HCT116 (cell line): ENCODE results near the gene TENM4. TPM values are rescaled to one million over a fixed set of nuclear protein-coding genes. Genes with fewer than 3 reads are reported as not detected.

ENCODE experiments used
- ATAC-seq: fragments of 200-7000 bp; cut with Tn5 transposase; 2 replicates; pipeline ENCODE4 v1.9.1; 2020; ENCODE audit warnings: mild to moderate bottlenecking, moderate library complexity
- BruUV-seq: library from RNA; stranded (reverse); fragments of 400-500 nt; replicated peaks from 2 replicates; lab custom pipeline; 2021; lab: Mats Ljungman, UMichigan
- CTCF ChIA-PET: fragments of 300-600 bp; sonication (Branson Sonifier 250); formaldehyde crosslinking; loops from one replicate; lab custom pipeline; 2021; ENCODE audit warnings: antibody characterized with exemption; lab: Charles Lee
- POLR2A ChIA-PET: fragments of 300-600, 350-600 bp; sonication (Branson Sonifier 250); formaldehyde crosslinking; loops from one replicate; lab custom pipeline; 2021; ENCODE audit warnings: antibody characterized with exemption; lab: Charles Lee
- RAD21 ChIA-PET, 2 experiments: fragments of 300-600 bp; sonication (Branson Sonifier 250); formaldehyde crosslinking; loops; one replicate each; lab custom pipeline; 2023; ENCODE audit warnings: low total read pairs in 2 of 2; ENCODE audit not compliant: uncharacterized antibody in 2 of 2, unreplicated experiment in 2 of 2, low non-redundant PET in 1 of 2; lab: Charles Lee
- DNase-seq: peaks from one replicate; pipeline ENCODE4 v3.0.0-alpha.2; 2010; ENCODE audit warnings: low read depth, low spot score
- H2AFZ ChIP-seq: fragments of 200-600 bp; shearing (Covaris generic), sonication (generic); 2 replicates; pipeline ENCODE4 v1.6.1; 2017; ENCODE audit warnings: low read depth, mixed run types, mixed read lengths, antibody characterized with exemption, low read length; ENCODE audit not compliant: poor library complexity, severe bottlenecking
- H3K27ac ChIP-seq: 2 replicates; pipeline ENCODE4 v1.5.1; 2012; ENCODE audit warnings: low read depth, low read length
- H3K27me3 ChIP-seq: fragments of 200-600 bp; sonication (generic); 2 replicates; pipeline ENCODE4 v1.6.1; 2016; ENCODE audit warnings: mixed run types, low read length, mixed read lengths; ENCODE audit not compliant: insufficient read depth
- H3K36me3 ChIP-seq, 2 experiments: fragments of 200-500 bp in 1 of 2; fragments of 200-600 bp in 1 of 2; sonication (Bioruptor generic) in 1 of 2; sonication (generic) in 1 of 2; 2 replicates each; pipeline versions ENCODE4 v1.5.1 to v1.6.1; 2014 to 2016; ENCODE audit warnings: low read length in 2 of 2, inconsistent platforms in 1 of 2, mixed read lengths in 1 of 2, mixed run types in 1 of 2; ENCODE audit not compliant: insufficient read depth in 2 of 2, control insufficient read depth in 1 of 2
- H3K4me1 ChIP-seq, 2 experiments: fragments of 200-600 bp in 1 of 2; sonication (generic) in 1 of 2; 2 replicates each; pipeline versions ENCODE4 v1.5.1 to v1.6.1; 2012 to 2017; ENCODE audit warnings: low read length in 2 of 2, inconsistent platforms in 1 of 2, mild to moderate bottlenecking in 1 of 2, mixed read lengths in 1 of 2, mixed run types in 1 of 2, moderate library complexity in 1 of 2; ENCODE audit not compliant: insufficient read depth in 2 of 2, control insufficient read depth in 1 of 2
- H3K4me2 ChIP-seq: fragments of 200-600 bp; sonication (generic); 2 replicates; pipeline ENCODE4 v1.6.1; 2017; ENCODE audit warnings: mixed run types, low read length, mixed read lengths
- H3K4me3 ChIP-seq, 2 experiments: fragments of 200-600 bp in 1 of 2; sonication (generic) in 1 of 2; replicated peaks in 1 of 2; 2 replicates each; pipeline ENCODE4 v1.5.1; 2011 to 2016; ENCODE audit warnings: low read length in 2 of 2, control low read depth in 1 of 2, low read depth in 1 of 2, mild to moderate bottlenecking in 1 of 2, mixed read lengths in 1 of 2, mixed run types in 1 of 2
- H3K79me2 ChIP-seq: fragments of 200-600 bp; sonication (generic); 2 replicates; pipeline ENCODE4 v1.6.1; 2017; ENCODE audit warnings: mild to moderate bottlenecking, mixed run types, low read length, moderate library complexity, mixed read lengths; ENCODE audit not compliant: insufficient read depth
- H3K9ac ChIP-seq: fragments of 200-600 bp; sonication (generic); 2 replicates; pipeline ENCODE4 v1.6.1; 2016; ENCODE audit warnings: low read length, mixed read lengths
- H3K9me2 ChIP-seq: fragments of 200-600 bp; sonication (generic), shearing (Covaris generic); 2 replicates; pipeline ENCODE4 v1.6.1; 2017; ENCODE audit warnings: mixed run types, mild to moderate bottlenecking, moderate library complexity; ENCODE audit not compliant: insufficient read depth
- H3K9me3 ChIP-seq, 2 experiments: fragments of 200-500 bp in 1 of 2; fragments of 200-600 bp in 1 of 2; sonication (Bioruptor generic) in 1 of 2; sonication (generic) in 1 of 2; 2 replicates each; pipeline ENCODE4 v1.6.1; 2014 to 2017; ENCODE audit warnings: low read length in 2 of 2, mixed read lengths in 2 of 2, inconsistent platforms in 1 of 2, low read depth in 1 of 2, mild to moderate bottlenecking in 1 of 2, mixed run types in 1 of 2, moderate library complexity in 1 of 2; ENCODE audit not compliant: control insufficient read depth in 1 of 2, insufficient read depth in 1 of 2
- H4K20me1 ChIP-seq: fragments of 200-600 bp; sonication (generic), shearing (Covaris generic); 2 replicates; pipeline ENCODE4 v1.6.1; 2017; ENCODE audit warnings: mixed run types, mild to moderate bottlenecking, moderate library complexity; ENCODE audit not compliant: insufficient read depth
- CBX3 ChIP-seq: IDR thresholded peaks from 2 replicates; pipeline ENCODE4 v1.6.1; 2012; ENCODE audit warnings: low read depth
- CEBPB ChIP-seq: IDR thresholded peaks from 2 replicates; pipeline ENCODE4 v1.6.1; 2012; ENCODE audit warnings: low read depth
- CTCF ChIP-seq, 3 experiments: fragments of 200-600 bp in 1 of 3; sonication (generic) in 1 of 3; IDR thresholded peaks in 2 of 3; conservative IDR thresholded peaks in 1 of 3; 2 replicates each; pipeline ENCODE4 v1.5.1; 2012 to 2017; ENCODE audit warnings: low read depth in 2 of 3, low read length in 2 of 3, antibody characterized with exemption in 1 of 3, borderline replicate concordance in 1 of 3, control low read depth in 1 of 3, mild to moderate bottlenecking in 1 of 3, mixed read lengths in 1 of 3, mixed run types in 1 of 3, moderate library complexity in 1 of 3; ENCODE audit not compliant: insufficient read depth in 1 of 3
- JUND ChIP-seq: IDR thresholded peaks from 2 replicates; pipeline ENCODE4 v1.6.1; 2012
- MAX ChIP-seq: IDR thresholded peaks from 2 replicates; pipeline ENCODE4 v1.6.1; 2012
- POLR2A ChIP-seq: IDR thresholded peaks from 2 replicates; pipeline ENCODE4 v1.7.0; 2011; ENCODE audit warnings: borderline replicate concordance; ENCODE audit not compliant: insufficient read depth, insufficient read length; ENCODE audit errors: extremely low read depth
- POLR2AphosphoS5 ChIP-seq: IDR thresholded peaks from 2 replicates; pipeline ENCODE4 v1.6.1; 2011; ENCODE audit warnings: mild to moderate bottlenecking, low read depth, low read length, moderate library complexity
- SIN3A ChIP-seq: IDR thresholded peaks from 2 replicates; pipeline ENCODE4 v1.6.1; 2012; ENCODE audit warnings: low read depth
- SP1 ChIP-seq: IDR thresholded peaks from 2 replicates; pipeline ENCODE4 v1.6.1; 2012; ENCODE audit warnings: low read depth
- TCF7L2 ChIP-seq: IDR thresholded peaks from 2 replicates; pipeline ENCODE4 v1.7.0; 2011; ENCODE audit warnings: borderline replicate concordance, inconsistent platforms; ENCODE audit not compliant: insufficient read depth, insufficient read length; ENCODE audit errors: extremely low read depth
- YY1 ChIP-seq: IDR thresholded peaks from 2 replicates; pipeline ENCODE4 v1.6.1; 2011; ENCODE audit warnings: low read length, low read depth, moderate library complexity, mild to moderate bottlenecking; ENCODE audit not compliant: insufficient replicate concordance; ENCODE audit errors: extremely low read depth
- ZFX ChIP-seq: fragments of 450-650 bp; IDR thresholded peaks from 2 replicates; pipeline ENCODE4 v1.6.1; 2017
- ZNF274 ChIP-seq: fragments of 200-500 bp; sonication (Bioruptor generic); IDR thresholded peaks from 2 replicates; pipeline ENCODE4 v1.6.1; 2014; ENCODE audit warnings: mild to moderate bottlenecking, low read depth, low read length, inconsistent platforms
- intact Hi-C: fragments of 100-400 bp; cut with micrococcal nuclease; formaldehyde crosslinking; loops from 2 replicates; pipeline ENCODE4 v1.10.0; 2022
- total RNA-seq: library from RNA; stranded (reverse); gene quantifications from one replicate; pipeline ENCODE4 v1.2.1, GENCODE V29; 2021; ENCODE audit not compliant: unreplicated experiment
- TF ChIP-seq, protein P1 (sequence below): IDR thresholded peaks from 2 replicates; pipeline ENCODE4 v1.6.1; 2012

Gene TENM4
- total RNA-seq, 1 experiment from 2014 or later, result 0.05 TPM

- ATAC-seq (no peak), DNase-seq (no peak)
- no peak overlapping the region for H3K9ac ChIP-seq
- peaks cover 33% of the 10 kb centered on the region for H3K27me3 ChIP-seq
- H3K79me2 ChIP-seq, result no peaks in the 10 kb centered on the region
- CTCF ChIA-PET, result no interaction called here
- no peaks in the 10 kb centered on the region for H3K36me3 ChIP-seq
- H3K9me3 ChIP-seq, result no peaks in the 10 kb centered on the region
- RAD21 ChIA-PET, result no interaction called here
- POLR2A ChIA-PET, result no interaction called here
- intact Hi-C loops, result no loop called here
- H4K20me1 ChIP-seq, result no peaks in the 10 kb centered on the region
- TF ChIP-seq, protein P1, sequence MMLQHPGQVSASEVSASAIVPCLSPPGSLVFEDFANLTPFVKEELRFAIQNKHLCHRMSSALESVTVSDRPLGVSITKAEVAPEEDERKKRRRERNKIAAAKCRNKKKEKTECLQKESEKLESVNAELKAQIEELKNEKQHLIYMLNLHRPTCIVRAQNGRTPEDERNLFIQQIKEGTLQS, result no peak
- TF ChIP-seq CBX3 (no peak), ZNF274 (no peak), JUND (no peak), CEBPB (no peak), POLR2AphosphoS5 (no peak), CTCF (IDR thresholded peaks at IDR 0.05 in 2 of 3, conservative IDR thresholded peaks at IDR 0.05 in 1 of 3; ENCODE audit: borderline replicate concordance in 1 of 3, insufficient read depth in 1 of 3, low read depth in 2 of 3, low read length in 2 of 3) (no peak), MAX (no peak), POLR2A (no peak), SP1 (no peak), SIN3A (no peak), TCF7L2 (no peak), YY1 (no peak), ZFX (no peak)
- H3K4me3 ChIP-seq, result no peak overlapping the region
- no peak overlapping the region for H3K4me2 ChIP-seq
- no peak overlapping the region for H2AFZ ChIP-seq
- no peak overlapping the region for H3K27ac ChIP-seq
- no peaks in the 10 kb centered on the region for H3K4me1 ChIP-seq
- BruUV-seq, result no TSS peak
- H3K9me2 ChIP-seq, result no peaks in the 10 kb centered on the region
These were observed 656.3 kb downstream of the TENM4 start for GRCh38 chr11:78784321-78785061.
